Neural progenitor cell (in vitro differentiated cells): Measurements from ENCODE around the gene ARG2. TPM values are rescaled to one million over a fixed set of nuclear protein-coding genes. Genes with fewer than 3 reads are reported as not detected.

ENCODE experiments used
- DNase-seq: peaks from one replicate; pipeline ENCODE4 v3.0.0-alpha.2; 2016; ENCODE audit warnings: low spot score
- H2AFZ ChIP-seq: fragments of 200-600 bp; sonication (generic); replicated peaks from 2 replicates; pipeline ENCODE4 v1.6.1; 2016; ENCODE audit warnings: antibody characterized with exemption
- H3F3A ChIP-seq: fragments of 200-600 bp; sonication (generic); 2 replicates; pipeline ENCODE4 v1.6.1; 2016; ENCODE audit warnings: antibody characterized with exemption, low read depth
- H3K27ac ChIP-seq: fragments of 200-600 bp; sonication (generic); 2 replicates; pipeline ENCODE4 v1.5.1; 2016; ENCODE audit warnings: mild to moderate bottlenecking
- H3K27me3 ChIP-seq: fragments of 200-600 bp; sonication (generic); 2 replicates; pipeline ENCODE4 v1.6.1; 2016; ENCODE audit warnings: mild to moderate bottlenecking, moderate library complexity
- H3K36me3 ChIP-seq: fragments of 200-600 bp; sonication (generic); 2 replicates; pipeline ENCODE4 v1.5.1; 2016
- H3K4me1 ChIP-seq: fragments of 200-600 bp; sonication (generic); 2 replicates; pipeline ENCODE4 v1.6.1; 2016; ENCODE audit warnings: mixed run types
- H3K4me2 ChIP-seq: fragments of 200-600 bp; sonication (generic); 2 replicates; pipeline ENCODE4 v1.6.1; 2016
- H3K4me3 ChIP-seq: fragments of 200-600 bp; sonication (generic); 2 replicates; pipeline ENCODE4 v1.5.1; 2016
- H3K79me2 ChIP-seq: fragments of 200-600 bp; sonication (generic); 2 replicates; pipeline ENCODE4 v1.6.1; 2016; ENCODE audit warnings: low read depth
- H3K9ac ChIP-seq: fragments of 200-600 bp; sonication (generic); 2 replicates; pipeline ENCODE4 v1.6.1; 2016
- H3K9me3 ChIP-seq: fragments of 200-600 bp; sonication (generic); 2 replicates; pipeline ENCODE4 v1.5.1; 2016; ENCODE audit warnings: low read depth
- H4K20me1 ChIP-seq: fragments of 200-600 bp; sonication (generic); 2 replicates; pipeline ENCODE4 v1.6.1; 2016; ENCODE audit warnings: low read depth
- H3K27ac Mint-ChIP-seq: 3 replicates; pipeline ENCODE4 v1.8.0; 2021; ENCODE audit warnings: mixed read lengths
- H3K27me3 Mint-ChIP-seq: 2 replicates; pipeline ENCODE4 v1.8.0; 2022; ENCODE audit warnings: low read depth, mild to moderate bottlenecking, inconsistent platforms, moderate library complexity, mixed read lengths; ENCODE audit not compliant: insufficient read depth
- H3K36me3 Mint-ChIP-seq: 3 replicates; pipeline ENCODE4 v1.8.0; 2021; ENCODE audit warnings: mixed read lengths
- H3K4me1 Mint-ChIP-seq: 3 replicates; pipeline ENCODE4 v1.8.0; 2021; ENCODE audit warnings: mixed read lengths
- H3K4me3 Mint-ChIP-seq: 3 replicates; pipeline ENCODE4 v1.8.0; 2021; ENCODE audit warnings: mild to moderate bottlenecking, moderate library complexity, mixed read lengths
- H3K9me3 Mint-ChIP-seq: 3 replicates; pipeline ENCODE4 v1.8.0; 2020; ENCODE audit warnings: mixed read lengths
- CTCF ChIP-seq: fragments of 200-600 bp; sonication (generic); IDR thresholded peaks from 2 replicates; pipeline ENCODE4 v1.5.1; 2017; ENCODE audit warnings: antibody characterized with exemption, mild to moderate bottlenecking
- EZH2 ChIP-seq: fragments of 200-600 bp; sonication (generic); IDR thresholded peaks from 2 replicates; pipeline ENCODE4 v1.6.1; 2017; ENCODE audit warnings: antibody characterized with exemption, mild to moderate bottlenecking, moderate library complexity
- EZH2phosphoT487 ChIP-seq: fragments of 200-600 bp; sonication (generic); IDR thresholded peaks from 2 replicates; pipeline ENCODE4 v1.6.1; 2017; ENCODE audit warnings: antibody characterized with exemption
- total RNA-seq: library from RNA; depleted of rRNA; stranded (reverse); fragments of >200 nt; gene quantifications from 2 replicates; pipeline ENCODE4 v1.2.3, GENCODE V29; 2015; ENCODE audit warnings: low replicate concordance

Gene ARG2
- total RNA-seq, 1 donor from 2014 or later = 92.4 TPM

- Mint-ChIP-seq H3K27me3 (no peaks in the 10 kb centered on the region), H3K9me3 (no peaks in the 10 kb centered on the region), H3K4me3 (no peak overlapping the region), H3K4me1 (no peaks in the 10 kb centered on the region), H3K27ac (no peak overlapping the region), H3K36me3 (peaks cover 35% of the 10 kb centered on the region)
- H3K36me3 ChIP-seq = peaks cover 1% of the 10 kb centered on the region
- H3K27me3 ChIP-seq = no peaks in the 10 kb centered on the region
- no peaks in the 10 kb centered on the region for H3F3A ChIP-seq
- no peaks in the 10 kb centered on the region for H3K4me1 ChIP-seq
- H3K9me3 ChIP-seq = no peaks in the 10 kb centered on the region
- H2AFZ ChIP-seq = no peak overlapping the region
- TF ChIP-seq CTCF = no peak
- no peak for TF ChIP-seq EZH2phosphoT487
- H3K79me2 ChIP-seq = no peaks in the 10 kb centered on the region
- H3K27ac ChIP-seq = no peak overlapping the region
- no peak overlapping the region for H3K4me3 ChIP-seq
- H3K4me2 ChIP-seq = no peak overlapping the region
- H3K9ac ChIP-seq = no peak overlapping the region
- H4K20me1 ChIP-seq = no peaks in the 10 kb centered on the region
- no peak for DNase-seq
Observed at GRCh38 chr14:67653651-67654280, 34.0 kb downstream of the ARG2 start.

GRCh38 chr14:67663633-67664032 is 43.9 kb downstream of the ARG2 start:
- Histone ChIP-seq H3K4me3 (no peak overlapping the region), H3K27ac (no peak overlapping the region), H3K4me2 (no peak overlapping the region), H3K27me3 (no peaks in the 10 kb centered on the region), H3K4me1 (no peaks in the 10 kb centered on the region), H3K9me3 (no peaks in the 10 kb centered on the region), H3F3A (no peaks in the 10 kb centered on the region), H3K36me3 (peaks cover 5% of the 10 kb centered on the region), H2AFZ (no peak overlapping the region), H4K20me1 (peaks cover 24% of the 10 kb centered on the region), H3K79me2 (peaks cover 67% of the 10 kb centered on the region), H3K9ac (no peak overlapping the region)
- Mint-ChIP-seq H3K27ac (no peak overlapping the region), H3K27me3 (no peaks in the 10 kb centered on the region), H3K4me1 (peaks cover 2% of the 10 kb centered on the region), H3K36me3 (peaks cover 8% of the 10 kb centered on the region), H3K9me3 (no peaks in the 10 kb centered on the region), H3K4me3 (no peak overlapping the region)
- DNase-seq = no peak
- no peak for TF ChIP-seq EZH2phosphoT487
- no peak for TF ChIP-seq CTCF
- no peak for TF ChIP-seq EZH2

- Histone ChIP-seq H2AFZ (no peak overlapping the region), H3K9me3 (no peaks in the 10 kb centered on the region), H3K4me3 (no peak overlapping the region), H3K4me1 (no peaks in the 10 kb centered on the region), H3K27ac (no peak overlapping the region), H3K36me3 (no peaks in the 10 kb centered on the region), H3K9ac (no peak overlapping the region), H4K20me1 (peaks cover 37% of the 10 kb centered on the region), H3K27me3 (no peaks in the 10 kb centered on the region), H3F3A (no peaks in the 10 kb centered on the region), H3K4me2 (no peak overlapping the region), H3K79me2 (peaks cover 88% of the 10 kb centered on the region)
- Mint-ChIP-seq H3K4me3 (no peak overlapping the region), H3K27ac (no peak overlapping the region), H3K4me1 (peaks cover 4% of the 10 kb centered on the region), H3K9me3 (no peaks in the 10 kb centered on the region), H3K27me3 (no peaks in the 10 kb centered on the region), H3K36me3 (peaks cover 8% of the 10 kb centered on the region)
- no peak for DNase-seq
- TF ChIP-seq CTCF (no peak), EZH2phosphoT487 (no peak), EZH2 (no peak)
Observed at GRCh38 chr14:67665868-67666267, 46.1 kb downstream of the ARG2 start.
